RWPE2 (cell line): ENCODE measurements around the gene MCOLN1.

Experiments
- ATAC-seq: fragments of 200-7000 bp; cut with Tn5 transposase; 3 replicates; pipeline ENCODE4 v1.9.1; 2021; ENCODE audit warnings: low read depth
- DNase-seq: peaks from one replicate; pipeline ENCODE4 v3.0.0-alpha.2; 2020; ENCODE audit warnings: low spot score
- H3K27ac ChIP-seq: fragments of 450-650 bp; 2 replicates; pipeline ENCODE4 v1.5.1; 2017; ENCODE audit warnings: mild to moderate bottlenecking; ENCODE audit not compliant: poor library complexity, severe bottlenecking
- H3K27me3 ChIP-seq: fragments of 250-450 bp; sonication (Bioruptor Pico); 2 replicates; pipeline ENCODE4 v1.5.1; 2021; ENCODE audit warnings: mild to moderate bottlenecking, moderate library complexity; ENCODE audit not compliant: insufficient read depth, poor library complexity, severe bottlenecking
- H3K36me3 ChIP-seq: fragments of 250-450 bp; sonication (Bioruptor Pico); 2 replicates; pipeline ENCODE4 v1.5.1; 2020; ENCODE audit warnings: low read depth, mild to moderate bottlenecking, moderate library complexity
- H3K4me1 ChIP-seq: fragments of 250-450 bp; sonication (Bioruptor Pico); 2 replicates; pipeline ENCODE4 v1.5.1; 2021; ENCODE audit warnings: mild to moderate bottlenecking, moderate library complexity; ENCODE audit not compliant: insufficient read depth, poor library complexity, severe bottlenecking
- H3K4me3 ChIP-seq: fragments of 250-450 bp; sonication (Bioruptor Pico); 2 replicates; pipeline ENCODE4 v1.5.1; 2021; ENCODE audit warnings: mild to moderate bottlenecking, moderate library complexity; ENCODE audit not compliant: severe bottlenecking
- H3K9me3 ChIP-seq: fragments of 250-450 bp; sonication (Bioruptor Pico); 2 replicates; pipeline ENCODE4 v1.5.1; 2021; ENCODE audit warnings: mild to moderate bottlenecking, moderate library complexity; ENCODE audit not compliant: severe bottlenecking
- TF ChIP-seq, protein P1 (sequence below): fragments of 450-650 bp; IDR thresholded peaks from one replicate; pipeline ENCODE4 v1.5.1; 2017; ENCODE audit warnings: mild to moderate bottlenecking, moderate library complexity; ENCODE audit not compliant: poor library complexity, severe bottlenecking

MCOLN1 gene

DNA sequence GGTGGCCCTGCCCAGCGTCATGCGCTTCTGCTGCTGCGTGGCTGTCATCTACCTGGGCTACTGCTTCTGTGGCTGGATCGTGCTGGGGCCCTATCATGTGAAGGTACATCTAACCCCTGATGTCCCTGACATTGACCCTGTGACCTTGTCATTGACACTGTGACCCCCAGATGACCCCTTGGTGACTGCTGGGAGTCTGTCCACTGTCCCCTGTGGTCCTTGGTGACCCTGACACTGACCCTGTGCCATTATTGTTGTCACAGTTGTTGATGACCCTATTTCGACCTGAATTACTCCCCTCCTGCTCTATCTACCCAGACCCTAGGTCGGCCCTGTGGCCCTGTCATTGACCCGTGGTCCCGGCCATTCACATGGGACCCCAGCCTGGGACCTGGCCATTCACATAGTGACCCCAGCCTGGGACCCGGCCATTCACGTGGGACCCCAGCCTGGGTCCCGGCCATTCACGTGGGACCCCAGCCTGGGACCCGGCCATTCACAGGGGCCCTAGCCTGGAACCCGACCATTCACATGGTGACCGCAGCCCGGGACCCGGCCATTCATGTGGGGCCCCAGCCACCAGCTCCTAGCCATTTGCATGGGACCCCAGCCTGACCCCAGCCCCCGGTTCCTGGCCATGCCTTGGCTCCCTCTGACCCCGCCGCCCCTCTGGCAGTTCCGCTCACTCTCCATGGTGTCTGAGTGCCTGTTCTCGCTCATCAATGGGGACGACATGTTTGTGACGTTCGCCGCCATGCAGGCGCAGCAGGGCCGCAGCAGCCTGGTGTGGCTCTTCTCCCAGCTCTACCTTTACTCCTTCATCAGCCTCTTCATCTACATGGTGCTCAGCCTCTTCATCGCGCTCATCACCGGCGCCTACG, 7.4 kb downstream of the MCOLN1 start:
- no peak overlapping the region for H3K27ac ChIP-seq
- H3K4me3 ChIP-seq = no peak overlapping the region
- peaks cover 7% of the 10 kb centered on the region; the same call in 1 of the 2 replicates for H3K36me3 ChIP-seq
- TF ChIP-seq, protein P1, sequence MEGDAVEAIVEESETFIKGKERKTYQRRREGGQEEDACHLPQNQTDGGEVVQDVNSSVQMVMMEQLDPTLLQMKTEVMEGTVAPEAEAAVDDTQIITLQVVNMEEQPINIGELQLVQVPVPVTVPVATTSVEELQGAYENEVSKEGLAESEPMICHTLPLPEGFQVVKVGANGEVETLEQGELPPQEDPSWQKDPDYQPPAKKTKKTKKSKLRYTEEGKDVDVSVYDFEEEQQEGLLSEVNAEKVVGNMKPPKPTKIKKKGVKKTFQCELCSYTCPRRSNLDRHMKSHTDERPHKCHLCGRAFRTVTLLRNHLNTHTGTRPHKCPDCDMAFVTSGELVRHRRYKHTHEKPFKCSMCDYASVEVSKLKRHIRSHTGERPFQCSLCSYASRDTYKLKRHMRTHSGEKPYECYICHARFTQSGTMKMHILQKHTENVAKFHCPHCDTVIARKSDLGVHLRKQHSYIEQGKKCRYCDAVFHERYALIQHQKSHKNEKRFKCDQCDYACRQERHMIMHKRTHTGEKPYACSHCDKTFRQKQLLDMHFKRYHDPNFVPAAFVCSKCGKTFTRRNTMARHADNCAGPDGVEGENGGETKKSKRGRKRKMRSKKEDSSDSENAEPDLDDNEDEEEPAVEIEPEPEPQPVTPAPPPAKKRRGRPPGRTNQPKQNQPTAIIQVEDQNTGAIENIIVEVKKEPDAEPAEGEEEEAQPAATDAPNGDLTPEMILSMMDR = no peak
- no peaks in the 10 kb centered on the region for H3K4me1 ChIP-seq
- DNase-seq (no peak), ATAC-seq (no peak)
- H3K9me3 ChIP-seq = no peaks in the 10 kb centered on the region
- H3K27me3 ChIP-seq = no peaks in the 10 kb centered on the region

DNA sequence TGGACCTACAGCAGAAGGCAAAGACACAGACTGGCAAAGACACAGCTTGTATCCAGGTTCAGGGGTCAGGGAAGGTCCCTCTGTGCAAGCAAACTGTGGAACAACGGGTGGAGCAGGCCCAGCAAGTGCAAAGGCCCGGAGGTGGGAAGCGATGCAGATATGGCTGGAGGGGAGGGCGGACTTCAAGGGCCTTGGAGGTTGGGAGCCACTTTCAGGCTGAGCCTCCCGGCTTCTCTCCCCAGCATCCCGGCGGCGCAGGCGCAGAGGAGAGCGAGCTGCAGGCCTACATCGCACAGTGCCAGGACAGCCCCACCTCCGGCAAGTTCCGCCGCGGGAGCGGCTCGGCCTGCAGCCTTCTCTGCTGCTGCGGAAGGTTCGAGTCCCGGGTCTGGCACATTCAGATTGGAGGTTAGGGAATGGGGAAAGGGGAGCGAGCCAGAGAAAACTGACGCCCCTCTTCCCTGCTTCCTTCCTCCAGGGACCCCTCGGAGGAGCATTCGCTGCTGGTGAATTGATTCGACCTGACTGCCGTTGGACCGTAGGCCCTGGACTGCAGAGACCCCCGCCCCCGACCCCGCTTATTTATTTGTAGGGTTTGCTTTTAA, 11.0 kb downstream of the MCOLN1 start:
- ATAC-seq (no peak), DNase-seq (no peak)
- Histone ChIP-seq H3K27ac (peak overlapping the region; percentile 64), H3K36me3 (peaks cover 13% of the 10 kb centered on the region; the same call in 1 of the 2 replicates), H3K4me3 (peak overlapping the region; percentile 49), H3K4me1 (no peaks in the 10 kb centered on the region), H3K27me3 (no peaks in the 10 kb centered on the region), H3K9me3 (no peaks in the 10 kb centered on the region)
- TF ChIP-seq, protein P1 = no peak

DNA sequence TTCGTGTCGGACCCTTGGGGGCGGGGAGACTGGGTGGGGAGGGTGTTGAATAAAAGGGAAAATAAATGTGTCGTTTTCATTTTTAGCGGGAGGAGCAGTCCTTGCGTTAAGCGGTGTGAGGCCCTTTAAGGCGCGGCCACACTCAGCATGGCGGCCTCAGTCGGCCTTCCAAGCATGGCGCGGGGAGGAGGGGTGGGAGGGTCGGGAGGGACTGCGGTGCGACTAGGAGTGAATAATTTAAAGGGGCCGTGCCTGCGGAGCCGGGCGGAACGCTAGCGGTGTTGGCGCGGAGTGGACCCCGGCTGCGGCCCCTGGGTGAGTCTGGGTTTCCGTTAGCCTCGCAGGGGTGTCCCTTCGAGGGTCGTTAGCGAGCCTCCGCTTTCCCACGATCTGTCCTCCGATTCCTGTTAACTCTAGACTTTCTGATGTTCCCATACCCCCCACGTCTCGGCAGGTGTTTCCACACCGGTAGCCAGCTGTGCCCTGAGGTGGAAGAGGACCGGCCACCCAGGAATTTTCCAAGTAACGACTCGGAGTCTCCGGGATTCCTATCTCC, 11.6 kb downstream of the MCOLN1 start:
- Histone ChIP-seq H3K4me1 (no peaks in the 10 kb centered on the region), H3K27me3 (no peaks in the 10 kb centered on the region), H3K4me3 (peak overlapping the region; percentile 49), H3K27ac (peak overlapping the region; percentile 64), H3K36me3 (peaks cover 14% of the 10 kb centered on the region; the same call in 1 of the 2 replicates), H3K9me3 (no peaks in the 10 kb centered on the region)
- TF ChIP-seq, protein P1 = no peak
- ATAC-seq = peak; percentile 69
- peak; percentile 77 for DNase-seq

DNA sequence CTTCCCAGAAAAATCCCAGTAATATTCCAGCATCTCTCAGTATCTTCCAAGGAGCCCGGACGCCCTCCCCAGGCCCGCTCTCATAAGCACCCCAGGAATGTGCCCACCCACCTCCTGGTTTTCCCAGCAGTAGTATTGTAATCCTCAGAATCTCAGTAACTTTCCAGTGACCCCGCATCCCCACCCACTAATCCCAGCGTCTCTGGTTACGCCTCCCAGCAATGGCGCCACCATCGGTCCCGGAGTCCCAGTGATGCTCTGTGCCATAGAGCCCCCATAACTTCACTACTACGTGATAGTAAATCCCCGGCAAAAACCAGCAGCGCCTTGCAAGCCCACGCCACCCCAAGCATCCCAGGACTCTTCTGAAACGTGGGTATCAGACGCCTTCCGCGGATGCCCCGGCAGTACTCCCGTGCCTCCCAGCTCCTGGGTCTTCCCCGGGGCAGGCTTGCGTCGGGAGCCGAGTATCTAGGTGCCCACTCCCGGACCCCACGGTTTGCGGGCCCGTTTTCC, 12.2 kb downstream of the MCOLN1 start:
- H3K27me3 ChIP-seq = no peaks in the 10 kb centered on the region
- peak overlapping the region; percentile 49 for H3K4me3 ChIP-seq
- TF ChIP-seq, protein P1 = peak; percentile 32
- ATAC-seq = peak; percentile 47
- H3K27ac ChIP-seq = peak overlapping the region; percentile 64
- H3K36me3 ChIP-seq = peaks cover 13% of the 10 kb centered on the region; the same call in 1 of the 2 replicates
- H3K9me3 ChIP-seq = no peaks in the 10 kb centered on the region
- no peaks in the 10 kb centered on the region for H3K4me1 ChIP-seq
- peak; percentile 70 for DNase-seq
